ENCODE results near the gene FAM200A. TPM values are rescaled to one million over a fixed set of nuclear protein-coding genes. Genes with fewer than 3 reads are reported as not detected.
"Not testable (repeated sequence)": the region's sequence is repeated elsewhere in the genome, so short reads cannot be mapped to it uniquely, and the experiment has no call there.

The FAM200A gene
- total RNA-seq, 1 donor from 2014 or later, result 5.8 TPM

DNA sequence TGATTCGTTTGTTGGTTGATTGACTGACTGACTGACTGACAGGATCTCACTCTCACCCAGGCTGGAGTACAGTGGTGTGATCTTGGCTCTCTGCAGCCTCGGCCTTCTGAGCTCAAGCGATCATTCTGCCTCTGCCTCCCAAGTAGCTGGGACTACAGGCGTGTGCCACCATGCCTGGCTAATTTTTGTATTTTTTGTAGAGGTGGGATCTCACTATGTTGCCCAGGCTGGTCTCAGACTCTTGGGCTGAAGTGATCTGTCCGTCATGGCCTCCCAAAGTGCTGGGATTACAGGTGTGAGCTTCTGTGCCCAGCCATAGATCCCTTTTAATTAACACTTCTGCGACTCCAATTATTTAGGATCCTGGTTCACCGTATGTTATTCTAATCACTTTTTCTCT, 16.9 kb upstream of the FAM200A start:
- DNase-seq; H3K4me3 Mint-ChIP-seq; H3K27me3 Mint-ChIP-seq; H3K27ac Mint-ChIP-seq; intact Hi-C loops (cut with micrococcal nuclease); H3K9me3 Mint-ChIP-seq: not testable (repeated sequence)
- H3K4me1 Mint-ChIP-seq, result peaks cover 10% of the 10 kb centered on the region
- H3K36me3 Mint-ChIP-seq (ENCODE audit: low read depth), result peaks cover 66% of the 10 kb centered on the region

DNA sequence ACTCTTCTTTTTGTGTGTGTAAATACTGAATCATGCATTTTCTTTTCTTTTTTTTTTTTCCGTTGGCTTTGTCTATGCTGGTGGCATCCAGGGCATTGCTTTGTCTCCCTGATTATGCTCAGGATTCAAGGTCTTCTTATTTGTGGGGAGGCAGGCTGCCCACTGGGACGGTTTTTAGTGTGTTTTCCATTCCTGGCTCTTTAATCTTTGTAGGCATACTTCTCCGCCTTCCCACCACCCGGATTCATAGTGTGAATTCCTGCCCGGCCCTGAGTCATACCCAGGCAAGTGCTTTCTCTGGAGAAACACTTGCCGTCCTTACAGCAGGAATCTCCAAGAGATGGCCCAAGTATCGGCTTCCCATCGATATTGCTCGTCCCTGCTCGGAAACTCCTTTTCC, 11.7 kb upstream of the FAM200A start:
- H3K4me3 Mint-ChIP-seq, result no peak overlapping the region
- DNase-seq, result no peak
- H3K27ac Mint-ChIP-seq, result no peak overlapping the region
- H3K27me3 Mint-ChIP-seq, result no peaks in the 10 kb centered on the region
- H3K36me3 Mint-ChIP-seq (ENCODE audit: low read depth), result peaks cover 55% of the 10 kb centered on the region
- peaks cover 35% of the 10 kb centered on the region for H3K4me1 Mint-ChIP-seq
- intact Hi-C loops (cut with micrococcal nuclease), result no loop called here
- H3K9me3 Mint-ChIP-seq, result no peaks in the 10 kb centered on the region

DNA sequence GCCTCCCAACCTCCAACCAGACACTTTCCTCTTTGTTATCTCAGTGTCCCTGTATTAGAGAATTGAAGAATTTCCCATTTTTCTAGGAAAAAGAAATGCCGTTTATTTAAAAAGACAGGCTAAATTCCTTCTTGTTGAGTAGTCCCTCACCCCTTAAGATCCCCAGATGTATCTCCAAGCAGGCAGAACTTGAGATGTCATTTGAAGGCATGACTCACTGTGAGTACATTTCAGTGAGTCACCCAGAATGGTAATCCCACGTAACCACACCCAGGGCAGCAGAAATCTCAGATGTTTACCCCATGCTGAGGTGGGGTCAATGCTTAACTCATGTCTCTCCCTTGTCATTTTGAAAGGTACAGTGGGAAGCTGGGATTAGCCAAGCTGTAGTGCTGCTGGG, 10.9 kb upstream of the FAM200A start:
- Mint-ChIP-seq H3K9me3 (no peaks in the 10 kb centered on the region), H3K27ac (peak overlapping the region; percentile 77), H3K4me1 (peaks cover 38% of the 10 kb centered on the region), H3K36me3 (ENCODE audit: low read depth) (peaks cover 58% of the 10 kb centered on the region), H3K27me3 (no peaks in the 10 kb centered on the region), H3K4me3 (peak overlapping the region; percentile 60)
- DNase-seq, result peak; percentile 66
- intact Hi-C loops (cut with micrococcal nuclease), result no loop called here

DNA sequence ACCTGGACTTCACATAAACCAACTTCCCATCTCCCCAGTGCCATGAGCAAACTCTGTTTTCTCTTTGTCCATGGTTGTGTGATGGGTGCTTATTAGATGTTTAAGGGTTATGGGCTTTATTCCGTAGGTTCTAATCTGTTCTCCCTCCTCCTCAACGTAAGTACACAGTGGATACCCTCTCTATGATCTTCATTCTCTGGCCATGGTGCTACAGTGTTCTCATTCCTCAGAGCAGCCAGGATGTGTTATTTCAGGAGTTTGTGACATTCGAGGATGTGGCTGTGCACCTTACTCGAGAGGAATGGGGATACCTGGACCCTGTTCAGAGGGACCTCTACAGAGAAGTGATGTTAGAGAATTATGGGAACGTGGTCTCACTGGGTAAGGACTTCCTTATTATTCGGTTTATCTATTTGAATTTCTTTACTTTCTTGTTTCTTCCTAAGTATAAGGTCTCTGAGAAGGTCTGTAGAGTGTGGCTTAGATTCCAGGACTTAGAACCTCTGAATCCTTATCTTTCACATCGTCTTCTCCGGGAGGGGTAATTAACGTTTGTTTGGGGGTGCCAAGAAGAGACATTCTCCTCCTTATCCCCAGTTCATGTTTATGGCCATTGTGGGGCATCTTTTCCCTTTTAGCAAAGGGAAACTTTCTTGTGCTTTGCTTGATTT, 10.3 kb upstream of the FAM200A start:
- Mint-ChIP-seq H3K4me1 (peaks cover 41% of the 10 kb centered on the region), H3K4me3 (peak overlapping the region; percentile 60), H3K36me3 (ENCODE audit: low read depth) (peaks cover 60% of the 10 kb centered on the region), H3K9me3 (no peaks in the 10 kb centered on the region), H3K27ac (peak overlapping the region; percentile 77), H3K27me3 (no peaks in the 10 kb centered on the region)
- DNase-seq, result no peak
- intact Hi-C loops (cut with micrococcal nuclease), result no loop called here

DNA sequence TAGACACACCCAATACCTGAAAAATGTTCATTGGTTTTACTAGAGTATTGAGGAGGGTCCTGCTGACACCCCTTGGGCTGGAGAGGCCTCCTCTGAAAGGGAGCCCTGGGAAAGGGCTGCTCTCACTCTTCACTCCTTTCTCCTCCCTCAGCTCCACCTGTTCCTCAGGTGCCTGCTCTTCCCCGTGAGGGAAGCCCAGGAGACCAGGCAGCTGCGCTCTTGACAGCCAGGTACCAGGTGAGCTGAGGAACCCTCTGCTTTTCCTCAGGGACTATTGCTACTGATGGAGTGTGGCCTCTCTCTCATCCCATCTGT, 9.8 kb upstream of the FAM200A start:
- Mint-ChIP-seq H3K4me1 (peaks cover 44% of the 10 kb centered on the region), H3K27me3 (no peaks in the 10 kb centered on the region), H3K4me3 (no peak overlapping the region), H3K9me3 (no peaks in the 10 kb centered on the region), H3K36me3 (ENCODE audit: low read depth) (peaks cover 64% of the 10 kb centered on the region), H3K27ac (no peak overlapping the region)
- intact Hi-C loops (cut with micrococcal nuclease), result no loop called here
- no peak for DNase-seq

DNA sequence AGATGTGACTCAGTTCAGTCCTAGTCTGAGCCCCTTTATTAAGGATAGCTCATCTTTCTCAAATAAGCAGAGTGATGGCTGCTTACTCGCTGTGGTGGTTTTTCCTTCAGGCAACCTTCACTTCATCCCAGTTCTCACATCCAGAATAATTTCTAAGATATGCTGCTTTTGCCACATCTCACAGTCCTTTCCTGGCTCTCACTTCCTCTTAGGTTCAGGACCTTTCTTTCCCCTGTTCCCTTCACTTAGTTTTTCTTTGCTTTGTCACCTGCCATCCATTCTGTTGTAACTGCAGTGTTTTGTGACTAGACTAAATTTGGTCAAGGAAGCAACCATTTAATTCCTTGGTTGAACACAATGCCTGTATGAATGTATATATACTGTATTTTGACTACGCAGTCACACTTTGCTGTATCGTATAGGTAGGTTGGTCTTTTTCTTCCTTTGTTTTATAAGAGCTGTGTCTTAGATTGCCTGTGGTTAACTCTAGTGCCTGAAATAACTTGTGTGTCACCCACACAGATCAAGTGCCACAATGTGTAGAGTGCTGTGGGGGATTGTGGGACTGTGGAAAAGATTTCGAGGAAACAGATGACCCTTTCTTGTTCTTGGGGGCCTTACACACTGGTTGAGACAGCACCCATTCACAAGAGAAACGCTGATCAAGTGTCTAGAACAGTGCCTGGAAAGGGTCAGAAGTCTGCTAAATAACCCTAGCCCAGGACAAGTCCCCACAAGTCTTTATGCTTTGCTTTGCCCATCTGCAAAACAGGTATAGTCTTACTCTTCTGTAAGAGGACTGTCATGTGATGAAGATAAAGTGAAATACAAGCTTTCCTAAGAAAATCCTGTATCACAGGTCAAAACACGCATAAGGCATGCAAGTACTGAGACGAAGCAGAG, 9.2 kb upstream of the FAM200A start:
- peaks cover 45% of the 10 kb centered on the region for H3K4me1 Mint-ChIP-seq
- H3K27ac Mint-ChIP-seq, result peak overlapping the region; percentile 69
- no peaks in the 10 kb centered on the region for H3K9me3 Mint-ChIP-seq
- no peaks in the 10 kb centered on the region for H3K27me3 Mint-ChIP-seq
- H3K4me3 Mint-ChIP-seq, result peak overlapping the region; percentile 55
- DNase-seq, result no peak
- intact Hi-C loops (cut with micrococcal nuclease), result no loop called here
- peaks cover 66% of the 10 kb centered on the region for H3K36me3 Mint-ChIP-seq (ENCODE audit: low read depth)

DNA sequence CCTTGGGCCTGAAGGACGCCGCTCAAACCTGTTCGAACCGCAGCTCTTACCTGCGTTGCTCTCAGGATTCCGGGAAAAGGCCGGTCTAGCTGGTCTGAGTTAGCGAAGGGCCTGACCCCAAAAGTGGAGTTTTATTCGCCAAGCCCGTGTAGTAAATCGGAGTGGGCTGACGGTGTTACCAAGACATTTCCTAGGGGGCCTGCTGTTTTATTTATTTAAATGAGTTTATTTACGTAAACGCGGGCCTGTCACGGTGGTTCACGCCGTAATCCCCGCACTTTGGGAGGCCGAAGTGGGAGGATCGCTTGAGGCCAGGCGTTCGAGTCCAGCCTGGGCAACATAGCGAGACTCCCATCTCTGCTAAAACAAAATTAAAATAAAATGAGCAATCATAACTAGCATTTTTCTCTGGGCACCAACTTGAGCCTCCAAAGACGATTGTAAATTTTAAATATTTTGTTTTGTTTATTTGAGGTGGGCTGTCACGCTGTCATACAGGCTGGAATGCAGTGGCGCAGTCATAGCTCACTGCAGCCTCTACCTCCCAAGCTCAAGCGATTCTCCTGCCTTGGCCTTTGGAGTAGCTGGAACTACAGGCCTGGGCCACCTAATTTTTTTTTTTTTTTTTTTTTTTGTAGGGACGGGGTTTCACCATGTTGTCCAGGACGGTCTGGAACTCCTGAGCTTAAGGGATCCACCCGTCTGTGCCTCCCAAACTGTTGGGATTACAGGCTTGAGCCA, 7.4 kb upstream of the FAM200A start:
- Mint-ChIP-seq H3K9me3 (no peaks in the 10 kb centered on the region), H3K27me3 (no peaks in the 10 kb centered on the region), H3K36me3 (ENCODE audit: low read depth) (peaks cover 68% of the 10 kb centered on the region), H3K27ac (peak overlapping the region; percentile 99), H3K4me3 (peak overlapping the region; percentile 100), H3K4me1 (peaks cover 44% of the 10 kb centered on the region)
- intact Hi-C loops (cut with micrococcal nuclease), result loop anchor here (2.0 to 10.0 kb wide), 6 partner anchors 21 to 525 kb away; partner anchors contain the start of genes BUD31, COPS6, PDAP1 and ZKSCAN1
- no peak for DNase-seq

DNA sequence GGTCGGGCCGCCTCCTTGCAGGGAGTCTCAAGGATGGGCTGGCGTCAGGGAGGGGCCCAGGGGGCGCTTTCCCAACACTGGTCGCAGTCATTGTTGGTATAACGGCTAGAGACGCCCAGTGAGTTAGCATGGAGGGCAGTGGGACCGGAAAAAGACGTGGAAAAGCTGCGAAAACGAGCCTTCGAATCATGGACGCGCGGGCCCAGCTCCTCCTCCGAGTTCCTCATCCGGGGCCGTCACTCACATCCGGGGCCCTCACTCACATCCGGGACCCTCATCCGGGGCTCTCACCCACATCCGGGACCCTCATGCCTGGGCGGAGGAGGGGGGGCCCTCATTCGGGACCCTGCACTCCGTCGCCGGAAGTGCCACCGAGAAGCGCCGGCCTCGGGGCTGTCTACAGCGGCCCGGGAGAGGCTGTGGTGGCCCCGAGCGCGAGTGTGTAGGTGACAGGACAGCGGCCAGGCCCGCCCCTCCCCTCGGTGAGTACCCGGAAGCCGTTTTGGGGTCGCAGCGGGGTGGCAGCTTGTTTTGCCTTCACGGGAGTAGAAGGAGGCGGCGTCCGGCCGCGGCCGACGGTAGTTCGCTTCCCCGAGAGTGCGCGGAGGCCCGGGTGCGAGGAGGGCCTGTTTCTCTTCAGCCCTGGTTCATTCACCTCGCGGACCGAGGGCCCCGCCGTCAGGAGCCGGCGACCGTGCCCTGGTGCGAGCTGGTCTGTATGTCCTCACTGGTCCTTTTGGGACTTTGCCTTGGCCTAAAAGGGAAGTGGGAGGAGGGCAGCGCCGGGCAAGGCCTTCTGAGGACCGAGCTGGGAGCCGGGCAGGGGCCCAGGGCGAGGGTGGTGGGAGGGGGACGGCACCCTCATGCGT, 6.6 kb upstream of the FAM200A start, which contains the start of gene ZNF655:
ZNF655 (plus strand) TSS at position 337 of the 869 bp plus-strand sequence. CDS start 1,918 bp downstream, outside the sequence.
- peaks cover 40% of the 10 kb centered on the region for H3K4me1 Mint-ChIP-seq
- intact Hi-C loops (cut with micrococcal nuclease), result loop anchor here (1.0 to 10.0 kb wide), 7 partner anchors 22 to 526 kb away; partner anchors contain the start of genes BUD31, COPS6, PDAP1 and ZKSCAN1
- peak; percentile 97 for DNase-seq
- H3K27me3 Mint-ChIP-seq, result no peaks in the 10 kb centered on the region
- H3K36me3 Mint-ChIP-seq (ENCODE audit: low read depth), result peaks cover 66% of the 10 kb centered on the region
- H3K27ac Mint-ChIP-seq, result peak within 1 kb of the TSS; percentile 99
- H3K9me3 Mint-ChIP-seq, result no peaks in the 10 kb centered on the region
- peak within 1 kb of the TSS; percentile 100 for H3K4me3 Mint-ChIP-seq

DNA sequence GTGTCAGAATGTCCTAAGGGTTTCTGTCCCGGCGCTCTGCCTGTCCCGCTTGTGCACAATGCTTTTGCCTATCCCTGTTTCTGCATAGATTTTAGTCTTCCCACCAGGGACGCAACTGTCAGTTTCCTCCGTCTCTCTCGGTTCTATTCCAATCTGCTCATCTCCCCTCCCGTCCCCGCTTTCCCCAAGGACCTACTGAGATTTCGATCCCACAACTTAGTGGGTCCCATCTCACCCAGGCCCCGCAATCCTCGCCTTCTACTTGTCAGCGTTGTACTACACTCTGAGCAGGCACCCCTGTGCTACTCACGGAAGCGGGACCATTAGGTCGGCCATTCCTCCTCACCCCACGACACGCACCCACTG, 6.0 kb upstream of the FAM200A start:
- Mint-ChIP-seq H3K27ac (peak overlapping the region; percentile 99), H3K36me3 (ENCODE audit: low read depth) (peaks cover 64% of the 10 kb centered on the region), H3K9me3 (no peaks in the 10 kb centered on the region), H3K4me3 (peak overlapping the region; percentile 100), H3K4me1 (peaks cover 42% of the 10 kb centered on the region), H3K27me3 (no peaks in the 10 kb centered on the region)
- intact Hi-C loops (cut with micrococcal nuclease), result loop anchor here (1.0 to 10.0 kb wide), 7 partner anchors 23 to 527 kb away; partner anchors contain the start of genes BUD31, COPS6, PDAP1 and ZKSCAN1
- no peak for DNase-seq

DNA sequence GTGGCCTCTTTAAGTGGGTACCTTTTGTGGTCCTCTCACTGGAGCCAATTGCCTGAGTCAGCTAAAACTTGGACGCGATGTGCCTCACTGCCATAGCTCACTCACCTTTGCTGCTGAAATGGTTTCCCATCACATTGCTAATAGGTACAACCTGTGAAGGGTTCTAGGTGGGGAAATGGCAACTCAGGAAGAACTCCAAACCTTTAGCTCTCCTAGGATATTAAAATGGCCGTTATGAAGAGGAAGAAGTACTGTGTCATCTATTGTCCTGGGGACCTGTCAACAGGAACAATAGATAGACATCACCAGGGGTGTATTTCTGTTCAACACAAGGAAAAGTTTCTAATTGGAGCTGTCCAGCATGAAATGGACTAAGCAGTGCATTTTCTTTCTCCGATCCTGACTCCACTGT, 5.3 kb upstream of the FAM200A start:
- H3K36me3 Mint-ChIP-seq (ENCODE audit: low read depth), result peaks cover 60% of the 10 kb centered on the region
- no peaks in the 10 kb centered on the region for H3K9me3 Mint-ChIP-seq
- peak overlapping the region; percentile 99 for H3K27ac Mint-ChIP-seq
- no peaks in the 10 kb centered on the region for H3K27me3 Mint-ChIP-seq
- intact Hi-C loops (cut with micrococcal nuclease), result loop anchor here (10.0 kb wide), 3 partner anchors 82 to 528 kb away; partner anchors contain the start of genes COPS6, ZKSCAN1, ZNF3 and ZNF789
- peaks cover 40% of the 10 kb centered on the region for H3K4me1 Mint-ChIP-seq
- peak overlapping the region; percentile 100 for H3K4me3 Mint-ChIP-seq
- peak; percentile 56 for DNase-seq

DNA sequence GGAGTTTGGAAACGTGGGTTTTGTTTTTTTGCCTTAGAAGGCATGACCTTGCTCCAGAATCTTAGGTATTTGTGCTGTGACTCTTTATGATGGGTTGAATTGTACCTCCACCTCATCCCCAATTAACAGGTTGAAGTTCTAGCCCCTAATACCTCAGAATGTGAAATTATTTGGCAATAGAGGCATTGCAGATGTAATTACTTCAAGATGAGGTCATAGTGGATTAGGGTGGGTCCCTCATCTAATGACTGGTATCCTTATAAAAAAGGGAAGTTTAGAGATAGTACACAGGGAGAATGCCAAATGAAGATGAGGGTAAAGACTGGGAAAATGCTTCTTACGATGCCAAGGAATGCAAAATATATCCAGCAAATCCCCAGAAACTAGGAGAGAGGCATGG, 3.0 kb upstream of the FAM200A start:
- no peaks in the 10 kb centered on the region for H3K9me3 Mint-ChIP-seq
- no peak overlapping the region for H3K4me3 Mint-ChIP-seq
- DNase-seq, result no peak
- intact Hi-C loops (cut with micrococcal nuclease), result loop anchor here (10.0 kb wide), 3 partner anchors 80 to 530 kb away; partner anchors contain the start of genes COPS6, ZKSCAN1, ZNF3 and ZNF789
- H3K4me1 Mint-ChIP-seq, result peaks cover 29% of the 10 kb centered on the region
- H3K36me3 Mint-ChIP-seq (ENCODE audit: low read depth), result peaks cover 50% of the 10 kb centered on the region
- no peaks in the 10 kb centered on the region for H3K27me3 Mint-ChIP-seq
- H3K27ac Mint-ChIP-seq, result no peak overlapping the region

DNA sequence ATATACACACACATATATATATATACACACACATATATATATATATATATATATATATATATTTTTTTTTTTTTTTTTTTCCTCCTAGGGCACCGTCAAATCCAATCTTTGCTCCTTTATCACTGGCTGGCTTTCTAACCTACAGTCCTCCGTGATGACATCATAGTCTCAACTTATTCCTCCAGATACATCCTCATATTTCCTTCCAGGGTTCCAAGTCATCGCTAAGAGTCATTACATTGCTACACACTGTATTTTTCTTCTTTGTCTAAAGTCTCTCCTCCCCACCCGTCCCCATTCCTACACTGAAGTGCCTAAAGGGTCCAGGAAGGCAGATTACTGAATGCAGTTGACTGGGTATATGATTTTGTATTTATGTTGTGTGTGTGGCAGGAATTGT, 1.1 kb upstream of the FAM200A start:
- no peak overlapping the region for H3K27ac Mint-ChIP-seq
- no peak overlapping the region for H3K4me3 Mint-ChIP-seq
- peaks cover 28% of the 10 kb centered on the region for H3K4me1 Mint-ChIP-seq
- intact Hi-C loops (cut with micrococcal nuclease), result loop anchor here (10.0 kb wide), 3 partner anchors 78 to 532 kb away; partner anchors contain the start of genes COPS6, ZKSCAN1, ZNF3 and ZNF789
- H3K36me3 Mint-ChIP-seq (ENCODE audit: low read depth), result peaks cover 60% of the 10 kb centered on the region
- H3K27me3 Mint-ChIP-seq, result no peaks in the 10 kb centered on the region
- peaks cover 4% of the 10 kb centered on the region for H3K9me3 Mint-ChIP-seq
- DNase-seq, result no peak
